Measurements from ENCODE around the gene TUBA3E.
"Not testable (repeated sequence)": the region's sequence is repeated elsewhere in the genome, so short reads cannot be mapped to it uniquely, and the experiment has no call there.

TUBA3E gene

GRCh38 chr2:130150181-130151144 lies 47.8 kb downstream of the TUBA3E start:
- in situ Hi-C loops (cut with MboI; ENCODE audit: low sequenced_read_pairs), result no loop called here

- in situ Hi-C loops (cut with MboI; ENCODE audit: low sequenced_read_pairs), result not testable (repeated sequence)
These were observed 49.7 kb downstream of the TUBA3E start for GRCh38 chr2:130148515-130148914.

- in situ Hi-C loops (cut with MboI; ENCODE audit: low sequenced_read_pairs), result not testable (repeated sequence)
These were observed 53.2 kb downstream of the TUBA3E start, which contains the start of gene CCDC74B for GRCh38 chr2:130145006-130145414. TSS of gene CCDC74B (minus strand) at chr2:130145112. CDS start at chr2:130144996, 116 bp downstream.

- in situ Hi-C loops (cut with MboI; ENCODE audit: low sequenced_read_pairs), result not testable (repeated sequence)
These were observed 54.8 kb downstream of the TUBA3E start for GRCh38 chr2:130143266-130144039.

- in situ Hi-C loops (cut with MboI; ENCODE audit: low sequenced_read_pairs), result not testable (repeated sequence)
These were observed 55.6 kb downstream of the TUBA3E start for GRCh38 chr2:130142396-130143265.
